H9 (cell line): ENCODE results near the gene DSCAM. TPM values are rescaled to one million over a fixed set of nuclear protein-coding genes. Genes with fewer than 3 reads are reported as not detected.
A peak's percentile ranks its signal among the peaks of the same experiment; 100 is the strongest.

Source experiments
- DNase-seq: peaks from one replicate; pipeline ENCODE4 v3.0.0-alpha.2; 2017
- H2AFZ ChIP-seq: one replicate; pipeline ENCODE4 v1.6.1; 2013; ENCODE audit warnings: mild to moderate bottlenecking, low read length, control low read depth, moderate library complexity
- H2AK5ac ChIP-seq: 2 replicates; pipeline ENCODE4 v1.6.1; 2013; ENCODE audit warnings: low read length, control low read depth, mixed read lengths; ENCODE audit not compliant: insufficient read length
- H2BK120ac ChIP-seq: one replicate; pipeline ENCODE4 v1.6.1; 2013; ENCODE audit warnings: low read depth, mild to moderate bottlenecking, low read length, control low read depth, inconsistent platforms; ENCODE audit not compliant: poor library complexity, severe bottlenecking
- H2BK12ac ChIP-seq: 2 replicates; pipeline ENCODE4 v1.6.1; 2013; ENCODE audit warnings: low read length, control low read depth, mixed read lengths, low read depth; ENCODE audit not compliant: insufficient read length
- H2BK15ac ChIP-seq: 2 replicates; pipeline ENCODE4 v1.6.1; 2013; ENCODE audit warnings: low read depth, low read length, control low read depth
- H2BK20ac ChIP-seq: one replicate; pipeline ENCODE4 v1.6.1; 2013; ENCODE audit warnings: low read depth, mild to moderate bottlenecking, low read length, control low read depth, inconsistent platforms; ENCODE audit not compliant: poor library complexity, severe bottlenecking
- H2BK5ac ChIP-seq: 2 replicates; pipeline ENCODE4 v1.6.1; 2013; ENCODE audit warnings: low read length, control low read depth, mixed read lengths; ENCODE audit not compliant: insufficient read length
- H3K14ac ChIP-seq: 2 replicates; pipeline ENCODE4 v1.6.1; 2013; ENCODE audit warnings: low read length, control low read depth; ENCODE audit not compliant: insufficient read depth
- H3K18ac ChIP-seq: 2 replicates; pipeline ENCODE4 v1.6.1; 2013; ENCODE audit warnings: low read depth, mild to moderate bottlenecking, mixed read lengths, low read length, control low read depth; ENCODE audit not compliant: insufficient read length
- H3K23ac ChIP-seq: 2 replicates; pipeline ENCODE4 v1.6.1; 2013; ENCODE audit warnings: low read length, control low read depth, mixed read lengths, low read depth; ENCODE audit not compliant: insufficient read length
- H3K23me2 ChIP-seq: 2 replicates; pipeline ENCODE4 v1.6.1; 2013; ENCODE audit warnings: low read depth, mild to moderate bottlenecking, mixed read lengths, low read length, control low read depth; ENCODE audit not compliant: insufficient read length, poor library complexity, severe bottlenecking
- H3K27ac ChIP-seq: 2 replicates; pipeline ENCODE4 v1.5.1; 2013; ENCODE audit warnings: low read length, control low read depth, mixed read lengths, low read depth; ENCODE audit not compliant: insufficient read length
- H3K27me3 ChIP-seq: 2 replicates; pipeline ENCODE4 v1.6.1; 2013; ENCODE audit warnings: low read length, control low read depth, inconsistent platforms; ENCODE audit not compliant: insufficient read depth
- H3K4ac ChIP-seq: 2 replicates; pipeline ENCODE4 v1.6.1; 2013; ENCODE audit warnings: low read depth, mild to moderate bottlenecking, control low read depth, inconsistent platforms, low read length, moderate library complexity
- H3K4me1 ChIP-seq: 2 replicates; pipeline ENCODE4 v1.6.1; 2013; ENCODE audit warnings: low read length, control low read depth, inconsistent platforms; ENCODE audit not compliant: insufficient read depth
- H3K4me2 ChIP-seq: 2 replicates; pipeline ENCODE4 v1.6.1; 2013; ENCODE audit warnings: low read length, control low read depth, mixed read lengths; ENCODE audit not compliant: insufficient read length, insufficient read depth
- H3K56ac ChIP-seq: 2 replicates; pipeline ENCODE4 v1.6.1; 2013; ENCODE audit warnings: low read depth, mild to moderate bottlenecking, mixed read lengths, low read length, control low read depth; ENCODE audit not compliant: insufficient read length
- H3K79me1 ChIP-seq: 2 replicates; pipeline ENCODE4 v1.6.1; 2013; ENCODE audit warnings: low read depth, mild to moderate bottlenecking, moderate library complexity, low read length, control low read depth, inconsistent platforms; ENCODE audit not compliant: insufficient read depth, poor library complexity, severe bottlenecking
- H3K79me2 ChIP-seq: 2 replicates; pipeline ENCODE4 v1.6.1; 2013; ENCODE audit warnings: low read length, control low read depth, inconsistent platforms; ENCODE audit not compliant: insufficient read depth
- H3K9ac ChIP-seq: 2 replicates; pipeline ENCODE4 v1.6.1; 2013; ENCODE audit warnings: low read length, control low read depth, mixed read lengths; ENCODE audit not compliant: insufficient read length; ENCODE audit errors: extremely low read depth
- H3K9me3 ChIP-seq: one replicate; pipeline ENCODE4 v1.6.1; 2013; ENCODE audit warnings: low read depth, low read length, inconsistent platforms; ENCODE audit not compliant: control insufficient read depth
- H3T11ph ChIP-seq: one replicate; pipeline ENCODE4 v1.6.1; 2013; ENCODE audit warnings: mild to moderate bottlenecking, low read length, control low read depth, inconsistent platforms
- H4K20me1 ChIP-seq: one replicate; pipeline ENCODE4 v1.6.1; 2013; ENCODE audit not compliant: control insufficient read depth, insufficient read length, insufficient read depth
- H4K5ac ChIP-seq: 2 replicates; pipeline ENCODE4 v1.6.1; 2013; ENCODE audit warnings: low read depth, mild to moderate bottlenecking, mixed read lengths, low read length, control low read depth; ENCODE audit not compliant: insufficient read length
- H4K8ac ChIP-seq: replicated peaks from 2 replicates; pipeline ENCODE4 v1.6.1; 2013; ENCODE audit warnings: low read length, control low read depth, mixed read lengths, low read depth; ENCODE audit not compliant: insufficient read length
- H4K91ac ChIP-seq: 2 replicates; pipeline ENCODE4 v1.6.1; 2013; ENCODE audit warnings: low read depth, mild to moderate bottlenecking, moderate library complexity, mixed read lengths, low read length, control low read depth; ENCODE audit not compliant: insufficient read length
- H3K27ac Mint-ChIP-seq, 3 experiments: 2 replicates in 2 of 3; 3 replicates in 1 of 3; pipeline ENCODE4 v1.8.0; 2020 to 2021; ENCODE audit warnings: mixed read lengths in 3 of 3, mild to moderate bottlenecking in 1 of 3, moderate library complexity in 1 of 3
- H3K27me3 Mint-ChIP-seq: 2 replicates; pipeline ENCODE4 v1.8.0; 2021; ENCODE audit warnings: low read depth, mild to moderate bottlenecking, moderate library complexity, mixed read lengths
- H3K36me3 Mint-ChIP-seq, 3 experiments: 2 replicates in 2 of 3; 3 replicates in 1 of 3; pipeline ENCODE4 v1.8.0; 2020 to 2021; ENCODE audit warnings: low read depth in 3 of 3, mixed read lengths in 3 of 3; ENCODE audit not compliant: insufficient read depth in 1 of 3
- H3K4me1 Mint-ChIP-seq, 2 experiments: 2 replicates each; pipeline ENCODE4 v1.8.0; 2020; ENCODE audit warnings: mixed read lengths in 2 of 2
- H3K4me3 Mint-ChIP-seq, 2 experiments: 2 replicates in 1 of 2; 3 replicates in 1 of 2; pipeline ENCODE4 v1.8.0; 2020 to 2021; ENCODE audit warnings: mild to moderate bottlenecking in 2 of 2, mixed read lengths in 2 of 2, moderate library complexity in 1 of 2
- H3K9me3 Mint-ChIP-seq, 2 experiments: 2 replicates in 1 of 2; 3 replicates in 1 of 2; pipeline ENCODE4 v1.8.0; 2020; ENCODE audit warnings: mild to moderate bottlenecking in 2 of 2, mixed read lengths in 2 of 2, moderate library complexity in 1 of 2
- CTCF ChIP-seq: fragments of 200-600 bp; sonication (generic); conservative IDR thresholded peaks from 3 replicates; pipeline ENCODE4 v1.8.0; 2021; ENCODE audit warnings: antibody characterized with exemption, mild to moderate bottlenecking
- WGBS: extraction: QIAGEN DNeasy Blood & Tissue Kit; methylation state at CpG from one replicate; pipeline ENCODE4 v1.1.7; 2013; ENCODE audit warnings: missing lambda C conversion rate, low lambda C conversion rate, mixed read lengths; ENCODE audit not compliant: insufficient read length; ENCODE audit errors: extremely low coverage; 5-methylcytosine and 5-hydroxymethylcytosine counted together
- total RNA-seq: library from RNA; stranded (reverse); gene quantifications from 2 replicates; pipeline ENCODE4 v1.2.1, GENCODE V29; 2021

DSCAM gene
- total RNA-seq, 1 experiment from 2014 or later: 0.17 TPM

GRCh38 chr21:40842197-40842552, 4.8 kb downstream of the DSCAM start:
- Histone ChIP-seq H2BK15ac (no peak overlapping the region), H3K4me1 (no peaks in the 10 kb centered on the region), H3T11ph (no peak overlapping the region), H3K4ac (no peak overlapping the region), H2AFZ (no peak overlapping the region), H3K23me2 (peaks cover 9% of the 10 kb centered on the region), H3K79me2 (no peaks in the 10 kb centered on the region), H3K14ac (no peak overlapping the region), H3K27ac (no peak overlapping the region), H4K8ac (no peak overlapping the region), H2AK5ac (no peak overlapping the region), H4K20me1 (no peaks in the 10 kb centered on the region), H2BK12ac (no peak overlapping the region), H3K9me3 (no peaks in the 10 kb centered on the region), H2BK120ac (no peak overlapping the region), H3K23ac (no peak overlapping the region), H2BK5ac (no peak overlapping the region), H3K4me2 (peak overlapping the region; percentile 60), H3K56ac (no peak overlapping the region), H3K9ac (no peak overlapping the region), H3K18ac (no peak overlapping the region), H2BK20ac (no peak overlapping the region), H4K5ac (no peak overlapping the region), H4K91ac (no peak overlapping the region), H3K27me3 (peaks cover 5% of the 10 kb centered on the region; the same call in 1 of the 2 replicates), H3K79me1 (no peaks in the 10 kb centered on the region)
- WGBS: no CpG with 5 or more reads among the region's 11 CpGs
- DNase-seq: no peak
- no peaks in the 10 kb centered on the region for H3K9me3 Mint-ChIP-seq
- peaks cover 13 to 17% of the 10 kb centered on the region in 2 experiments for H3K4me1 Mint-ChIP-seq
- H3K27me3 Mint-ChIP-seq: peaks cover 64% of the 10 kb centered on the region
- H3K4me3 Mint-ChIP-seq: peak overlapping the region; percentile 72 to 85
- TF ChIP-seq CTCF: no peak; the same call in 2 of the 3 replicates
- H3K27ac Mint-ChIP-seq: no peak overlapping the region
- H3K36me3 Mint-ChIP-seq: no peaks in the 10 kb centered on the region
